Stimulated activated CD8-positive, alpha-beta memory T cell treated with anti-CD3 and anti-CD28 coated beads, Interleukin-7, amount 100 ng/mL, for 48 hours (primary cell): ENCODE measurements around the gene EVI5.

ENCODE experiments used
- DNase-seq, 2 donors: peaks; one replicate each; pipeline ENCODE4 v3.0.0-alpha.2; 2020; ENCODE audit warnings: low read depth in 1 of 2; ENCODE audit errors: extremely low read depth in 1 of 2

EVI5 gene

DNA sequence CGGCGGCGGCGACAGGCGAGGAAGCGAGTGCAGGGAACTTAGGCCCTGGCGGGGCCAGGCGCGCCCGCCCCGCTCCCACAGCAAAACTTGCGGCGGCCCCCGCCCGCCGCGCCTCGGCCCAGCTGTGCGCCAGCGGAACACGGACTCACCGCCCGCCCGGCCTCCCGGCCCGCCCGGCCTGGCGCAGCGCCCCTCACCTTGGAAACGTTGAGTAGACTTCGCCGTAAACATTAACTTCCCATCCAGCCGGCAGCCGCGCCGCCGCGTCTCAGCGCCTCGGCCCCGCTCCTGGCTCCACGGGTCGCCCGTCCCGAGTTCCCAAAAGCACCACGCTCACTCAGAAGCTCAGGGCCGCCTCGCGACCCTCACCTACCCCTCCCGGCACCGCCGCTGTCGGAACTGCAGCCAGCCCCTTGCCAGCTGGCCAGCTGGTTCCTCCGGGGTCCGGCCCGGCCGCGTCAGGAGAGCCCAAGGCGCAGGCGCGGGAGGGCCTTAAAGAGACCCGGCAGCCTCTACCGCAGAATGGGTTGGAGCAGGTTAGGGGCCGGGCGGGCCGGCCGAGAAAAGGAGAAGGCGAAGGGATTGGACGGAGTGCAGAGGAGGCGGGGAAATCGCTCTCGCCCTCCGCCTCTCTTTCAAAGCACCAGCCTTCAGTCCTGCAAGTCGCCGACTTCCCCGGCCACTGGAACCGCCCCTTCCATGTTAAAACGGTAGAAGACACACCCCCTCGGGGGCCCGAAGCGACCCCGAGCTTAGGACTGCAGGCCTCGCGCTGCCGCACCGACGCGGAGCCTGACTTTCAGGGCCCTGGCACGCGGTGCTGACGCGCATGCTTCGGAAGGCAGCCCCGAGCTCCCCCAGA lies at the start of gene EVI5:
TSS of gene EVI5 (minus strand) at position 470 of the 862 bp plus-strand sequence. CDS start 48,562 bp downstream, outside the sequence.
- DNase-seq, result peak; percentile 29 to 61

DNA sequence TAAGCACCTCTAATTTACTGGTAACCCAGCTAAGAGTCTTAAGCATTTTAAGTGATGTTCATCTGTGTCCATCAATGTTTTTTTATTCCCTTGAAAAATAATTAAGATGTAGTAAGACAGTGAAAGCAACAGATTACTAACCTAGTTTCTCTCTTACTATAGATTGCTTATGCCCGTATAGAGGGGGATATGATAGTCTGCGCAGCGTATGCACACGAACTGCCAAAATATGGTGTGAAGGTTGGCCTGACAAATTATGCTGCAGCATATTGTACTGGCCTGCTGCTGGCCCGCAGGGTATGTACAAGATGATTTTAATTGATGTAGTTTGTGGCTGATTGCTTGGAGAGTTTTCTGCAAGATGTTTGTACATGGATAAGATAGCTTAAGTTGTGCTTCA lies 49.7 kb upstream of the EVI5 start:
- DNase-seq, result no peak

DNA sequence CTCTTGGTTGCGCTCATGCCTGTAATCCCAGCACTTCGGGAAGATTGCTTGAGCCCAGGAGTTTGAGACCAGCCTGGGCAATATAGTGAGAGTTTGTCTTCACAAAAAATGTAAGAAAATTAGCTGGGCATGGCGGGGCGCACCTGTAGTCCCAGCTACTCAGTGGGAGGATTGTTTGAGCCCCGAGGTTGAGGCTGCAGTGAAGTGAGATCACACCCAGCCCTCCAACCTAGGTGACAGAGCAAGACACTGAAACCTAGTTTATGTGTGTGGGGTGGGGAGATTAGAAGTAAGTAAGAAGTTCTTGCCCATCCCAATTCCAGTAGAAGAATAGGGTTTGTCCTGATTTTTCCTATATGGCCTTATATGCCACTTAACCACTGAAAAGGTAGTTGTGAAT lies 48.9 kb upstream of the EVI5 start:
- no peak for DNase-seq

DNA sequence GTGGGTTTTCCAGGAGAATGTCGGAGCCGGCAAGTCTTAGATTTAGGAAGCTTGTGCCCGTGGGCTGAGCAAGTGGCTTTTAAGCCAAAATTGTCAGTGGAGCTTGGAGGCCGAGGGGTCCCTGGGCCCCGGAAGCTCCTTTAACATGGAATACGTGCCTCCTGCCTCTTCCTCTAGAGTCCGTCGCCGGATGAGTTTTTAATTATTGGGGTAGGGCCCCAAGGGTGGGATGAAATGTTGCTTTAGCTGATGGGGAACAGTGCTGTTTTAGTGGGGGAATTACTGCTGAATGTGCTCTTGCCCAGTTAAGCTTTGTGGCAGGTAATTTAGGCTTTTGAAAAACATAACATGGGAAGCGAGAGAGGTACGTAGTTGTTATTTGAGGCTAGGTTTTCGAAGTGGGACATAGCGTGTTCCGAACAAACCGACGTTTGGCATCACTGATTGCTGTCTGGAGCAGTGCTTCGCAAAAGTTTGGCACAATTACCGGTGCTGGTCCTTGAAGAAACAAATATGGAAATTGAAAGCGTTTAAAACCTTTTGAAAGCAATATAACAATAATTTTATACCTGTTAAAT lies 47.7 kb upstream of the EVI5 start:
- DNase-seq, result peak in 1 of 2 donors; percentile 3

DNA sequence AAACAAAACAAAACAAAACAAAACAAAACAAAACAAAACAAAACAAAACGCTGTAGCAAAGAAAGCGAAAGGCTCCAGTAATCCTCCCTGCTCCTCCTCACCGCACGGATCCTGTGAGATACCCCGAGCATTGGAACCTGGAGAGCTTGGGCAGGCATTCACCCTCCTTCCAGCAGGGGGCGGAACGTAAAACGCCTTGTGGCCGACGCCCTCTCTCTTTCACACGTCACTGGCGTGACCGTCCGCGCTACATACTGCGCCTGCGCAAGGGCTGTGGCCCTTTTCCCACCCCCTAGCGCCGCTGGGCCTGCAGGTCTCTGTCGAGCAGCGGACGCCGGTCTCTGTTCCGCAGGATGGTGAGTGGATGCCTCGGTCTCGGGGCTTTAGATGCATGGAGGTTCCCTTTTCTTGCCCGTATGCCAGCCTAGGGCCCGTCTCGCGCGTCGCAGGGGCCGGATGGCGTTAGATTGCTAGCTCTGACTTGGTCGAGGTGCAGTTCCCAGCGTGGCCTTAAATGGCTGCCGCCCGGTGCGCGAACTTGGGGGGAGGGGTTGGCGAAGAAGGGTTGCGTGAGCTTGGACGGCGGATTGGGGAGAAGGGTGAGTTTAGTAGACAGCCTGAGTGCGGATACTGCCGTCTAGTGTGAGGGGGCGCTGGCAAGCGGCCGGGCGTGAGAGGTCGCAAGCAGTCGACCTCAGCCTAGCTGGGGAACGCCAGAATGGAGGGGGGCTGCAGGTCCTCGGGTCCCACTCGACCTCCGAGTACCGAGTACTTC lies 47.0 kb upstream of the EVI5 start, which contains the start of gene RPL5:
TSS of gene RPL5 (plus strand) at position 279 of the 775 bp plus-strand sequence. CDS start at position 354, 75 bp downstream.
- DNase-seq, result peak; percentile 93 to 95

DNA sequence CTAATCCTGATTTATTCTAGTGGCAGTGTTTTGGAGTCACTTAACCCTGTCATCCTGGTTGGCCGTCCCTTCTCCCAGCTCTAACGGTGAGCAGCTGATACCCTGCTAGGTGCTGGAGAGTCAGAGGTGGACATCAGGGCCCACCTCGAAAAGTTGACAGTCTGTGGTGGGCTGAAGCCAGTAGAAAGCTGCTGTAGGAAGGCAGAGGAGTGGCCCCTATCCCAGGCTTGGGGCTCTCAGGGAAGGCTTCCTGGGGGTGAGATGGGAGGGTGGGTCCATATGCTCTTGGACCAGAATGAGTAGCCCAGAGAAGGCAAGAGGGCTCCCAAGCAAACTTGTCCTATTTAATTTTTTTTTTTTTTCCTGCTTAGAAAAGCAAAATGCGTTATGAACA lies 46.5 kb upstream of the EVI5 start:
- DNase-seq, result no peak

DNA sequence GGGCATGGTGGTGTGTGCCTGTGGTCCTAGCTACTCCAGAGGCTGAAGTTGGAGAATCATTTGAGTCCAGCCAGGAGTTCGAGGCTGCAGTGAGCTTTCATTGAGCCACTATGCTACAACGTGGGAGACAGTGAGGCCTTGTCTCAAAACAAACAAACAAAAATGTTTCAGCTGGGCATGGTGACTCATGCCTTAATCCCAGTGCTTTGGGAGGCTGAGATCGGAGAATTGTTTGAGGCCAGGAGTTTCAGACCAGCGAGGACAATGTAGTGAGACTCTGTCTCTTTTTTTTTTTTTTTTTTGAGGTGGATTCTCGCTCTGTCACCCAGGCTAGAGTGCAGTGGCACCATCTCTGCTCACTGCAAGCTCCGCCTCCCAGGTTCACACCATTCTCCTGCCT lies 41.9 kb upstream of the EVI5 start:
- no peak for DNase-seq

DNA sequence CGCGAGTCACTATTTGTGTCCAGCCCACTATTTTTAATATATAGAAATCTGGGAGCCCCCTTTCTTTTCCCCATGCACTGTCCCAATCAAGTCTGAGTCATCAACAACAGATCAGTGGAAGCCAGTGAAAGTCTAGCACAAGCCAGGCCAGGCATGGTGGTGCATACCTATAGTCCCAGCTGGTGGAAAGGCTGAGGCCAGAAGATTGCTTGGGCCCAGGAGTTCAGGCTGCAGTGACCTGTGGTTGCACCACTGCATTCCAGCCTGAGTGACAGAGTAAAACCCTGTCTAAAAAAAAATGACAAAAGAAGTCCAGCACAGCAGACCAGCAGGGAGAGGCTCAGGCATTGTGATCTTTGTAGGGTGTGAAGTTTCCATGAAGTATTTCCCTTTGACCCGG lies 38.0 kb upstream of the EVI5 start:
- DNase-seq, result no peak

DNA sequence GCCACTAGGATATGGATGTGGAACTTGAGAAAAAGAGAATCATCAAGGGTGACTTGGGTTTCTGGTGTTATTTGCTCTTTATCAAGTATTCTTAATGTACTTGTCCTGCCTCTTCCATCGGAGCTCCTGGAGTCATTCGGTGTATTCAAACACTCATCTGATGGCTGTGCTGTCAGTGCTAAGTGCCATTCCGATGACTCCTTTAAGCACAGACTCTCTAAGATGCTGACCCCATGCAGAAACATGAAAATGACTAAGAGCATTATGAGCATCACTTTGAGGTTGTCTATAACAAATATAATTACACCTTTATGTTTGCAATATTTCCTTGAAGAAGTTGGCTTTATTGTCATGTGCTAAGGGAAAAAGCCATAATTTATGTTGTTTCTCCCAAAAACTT lies 35.6 kb upstream of the EVI5 start:
- no peak for DNase-seq

DNA sequence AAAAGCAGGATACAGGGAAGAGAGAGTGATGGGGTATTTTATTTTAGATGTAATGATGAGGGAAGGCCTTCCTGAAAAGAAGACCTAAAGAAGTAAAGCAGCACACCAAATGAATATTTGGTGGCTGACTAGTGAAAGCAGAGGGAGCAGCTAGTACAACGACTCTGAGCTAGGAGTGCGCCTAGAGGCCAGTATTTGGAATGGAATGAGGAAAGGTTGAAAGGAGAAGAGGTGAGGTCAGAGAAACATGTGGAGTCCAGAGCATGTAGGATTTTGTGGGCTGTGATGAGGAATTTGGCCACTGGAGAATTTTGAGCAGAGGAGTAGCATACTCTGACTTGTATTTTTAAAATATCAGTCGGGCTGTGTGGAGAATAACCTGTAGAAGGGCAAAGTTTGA lies 35.1 kb upstream of the EVI5 start:
- DNase-seq, result no peak

DNA sequence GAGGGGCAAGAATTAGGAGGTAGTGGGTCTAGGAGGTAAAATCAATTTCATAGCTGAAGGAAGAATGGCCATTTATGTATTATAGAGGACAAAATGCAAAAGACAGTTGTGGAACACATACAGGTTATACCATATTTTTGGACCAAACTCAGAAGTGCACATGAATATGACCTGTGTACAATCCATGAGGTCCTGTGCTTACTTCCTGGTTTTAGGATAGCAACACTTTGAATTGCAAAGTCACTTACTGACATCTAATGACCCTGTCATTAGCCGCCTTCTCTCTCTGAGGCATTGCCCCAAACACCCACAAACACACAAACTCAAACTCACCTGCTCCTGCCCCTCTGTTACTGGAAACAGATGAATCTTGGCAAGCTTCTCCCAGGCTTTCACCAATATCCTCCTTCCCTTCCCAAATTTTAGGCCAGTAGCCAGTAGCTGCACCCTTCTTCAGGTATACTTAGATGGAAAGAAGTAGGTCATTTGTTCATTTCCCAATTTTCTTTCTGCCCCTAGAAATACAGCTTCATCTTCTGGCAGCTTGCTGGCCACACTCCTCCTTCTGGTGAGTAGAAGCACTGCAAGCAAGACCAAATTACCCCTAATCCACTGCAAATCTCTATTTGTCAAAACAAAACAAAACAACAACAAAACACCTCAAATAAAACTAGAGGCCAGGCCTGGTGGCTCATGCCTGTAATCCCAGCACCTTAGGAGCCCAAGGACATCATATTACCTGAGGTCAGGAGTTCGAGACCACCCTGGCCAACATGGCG lies 33.3 kb upstream of the EVI5 start:
- no peak for DNase-seq

DNA sequence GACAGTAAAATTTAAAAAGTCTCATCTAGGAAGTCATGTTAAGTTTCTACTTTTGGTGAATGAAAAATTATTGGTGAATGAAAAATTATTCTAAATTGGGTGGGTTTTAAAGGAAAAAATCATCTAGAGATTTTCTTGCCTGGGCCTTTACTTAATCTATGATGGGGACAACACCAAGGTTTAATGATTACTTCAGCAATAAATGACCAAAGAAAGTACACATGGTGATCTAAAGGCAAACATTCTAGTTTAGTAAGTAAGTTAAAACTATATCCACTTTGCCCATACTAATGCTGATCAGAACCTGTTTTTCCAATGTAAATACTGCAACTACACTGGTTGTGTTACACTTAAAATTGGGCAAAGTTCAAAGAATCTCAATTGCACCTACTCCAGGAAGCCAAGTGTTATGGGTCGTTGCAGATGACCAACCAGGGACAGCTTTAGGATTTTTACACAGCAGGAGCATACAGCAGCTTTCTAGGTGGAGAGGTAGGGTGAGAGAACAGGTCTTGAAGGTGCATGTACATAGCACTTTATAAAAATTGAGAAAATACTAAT lies 32.3 kb upstream of the EVI5 start:
- no peak for DNase-seq

DNA sequence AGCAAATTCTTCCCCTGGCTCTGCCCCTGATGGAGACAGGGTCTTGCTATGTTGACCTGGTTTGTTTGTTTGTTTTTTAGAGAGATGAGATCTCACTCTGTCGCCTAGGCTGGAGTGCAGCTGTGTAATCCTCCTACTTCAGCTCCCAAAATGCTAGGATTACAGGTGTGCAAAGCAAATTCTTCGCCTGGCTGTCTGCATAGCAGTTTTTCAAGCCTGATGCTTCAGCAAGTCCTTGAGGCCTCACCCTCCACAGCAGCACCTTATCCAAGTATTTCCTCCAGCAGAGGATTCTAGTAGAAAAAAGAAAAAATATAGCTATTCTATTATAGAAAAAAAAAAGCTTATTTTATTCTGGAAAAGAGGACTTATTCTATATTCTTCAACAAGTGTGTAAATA lies 31.8 kb upstream of the EVI5 start:
- no peak for DNase-seq

DNA sequence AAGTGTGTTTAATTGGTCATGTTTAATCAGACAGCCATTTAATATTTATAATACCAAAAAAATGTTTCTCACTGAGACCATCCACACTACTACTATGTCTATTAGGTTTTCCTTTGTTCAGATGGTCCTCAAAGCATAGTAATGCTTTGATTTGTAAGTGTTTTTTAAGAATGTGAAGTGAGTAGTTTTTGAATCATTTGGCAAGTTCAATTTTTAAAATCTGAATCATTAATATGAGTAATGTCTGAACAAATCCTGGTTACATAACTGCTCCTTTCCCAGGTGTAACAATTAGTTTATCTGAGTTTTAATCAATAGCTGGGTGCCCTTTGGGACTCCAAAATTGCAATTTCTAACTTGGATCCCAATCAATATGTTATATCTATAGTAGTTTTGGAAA lies 23.5 kb upstream of the EVI5 start:
- no peak for DNase-seq

DNA sequence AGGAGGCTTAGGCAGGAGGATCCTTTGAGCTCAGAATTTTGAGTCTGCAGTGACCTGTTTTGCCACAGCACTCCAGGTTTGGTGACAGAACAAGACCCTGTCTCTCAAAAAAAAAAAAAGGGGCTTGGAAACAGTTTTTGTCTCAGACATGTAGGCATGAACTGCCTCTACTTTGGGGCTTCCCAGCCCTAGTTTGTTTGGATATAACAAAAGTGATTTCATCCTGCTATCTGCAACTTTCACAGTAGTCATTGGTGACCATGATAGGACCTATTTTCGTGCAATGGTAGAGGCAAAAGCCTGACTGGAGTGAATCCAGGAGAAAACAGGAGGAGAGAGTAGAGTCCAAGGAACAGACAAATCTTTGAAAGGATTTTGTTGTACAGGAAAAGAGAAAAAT lies 20.3 kb upstream of the EVI5 start:
- DNase-seq, result no peak

DNA sequence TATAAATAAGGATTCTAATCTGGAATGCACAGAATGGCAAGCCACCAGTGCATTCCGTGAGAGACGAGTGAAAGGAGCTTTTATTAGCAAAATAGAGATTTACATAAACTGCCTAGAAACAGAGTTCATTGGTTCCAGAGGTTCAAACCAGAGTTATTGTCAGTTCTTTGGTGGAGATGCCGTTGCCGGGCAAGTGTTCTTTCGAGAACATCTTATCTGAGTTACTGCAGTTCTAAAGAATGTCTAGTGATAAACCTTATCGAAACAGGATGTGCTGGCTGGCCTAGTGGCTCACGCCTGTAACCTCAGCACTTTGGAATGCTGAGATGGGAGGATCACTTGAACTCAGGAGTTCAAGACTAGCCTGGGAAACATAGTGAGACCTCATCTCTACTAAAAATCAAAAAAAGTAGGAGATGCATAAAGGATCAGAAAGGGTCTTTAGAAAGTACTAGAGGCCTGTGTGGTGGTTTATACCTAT lies 19.9 kb upstream of the EVI5 start:
- DNase-seq, result no peak

DNA sequence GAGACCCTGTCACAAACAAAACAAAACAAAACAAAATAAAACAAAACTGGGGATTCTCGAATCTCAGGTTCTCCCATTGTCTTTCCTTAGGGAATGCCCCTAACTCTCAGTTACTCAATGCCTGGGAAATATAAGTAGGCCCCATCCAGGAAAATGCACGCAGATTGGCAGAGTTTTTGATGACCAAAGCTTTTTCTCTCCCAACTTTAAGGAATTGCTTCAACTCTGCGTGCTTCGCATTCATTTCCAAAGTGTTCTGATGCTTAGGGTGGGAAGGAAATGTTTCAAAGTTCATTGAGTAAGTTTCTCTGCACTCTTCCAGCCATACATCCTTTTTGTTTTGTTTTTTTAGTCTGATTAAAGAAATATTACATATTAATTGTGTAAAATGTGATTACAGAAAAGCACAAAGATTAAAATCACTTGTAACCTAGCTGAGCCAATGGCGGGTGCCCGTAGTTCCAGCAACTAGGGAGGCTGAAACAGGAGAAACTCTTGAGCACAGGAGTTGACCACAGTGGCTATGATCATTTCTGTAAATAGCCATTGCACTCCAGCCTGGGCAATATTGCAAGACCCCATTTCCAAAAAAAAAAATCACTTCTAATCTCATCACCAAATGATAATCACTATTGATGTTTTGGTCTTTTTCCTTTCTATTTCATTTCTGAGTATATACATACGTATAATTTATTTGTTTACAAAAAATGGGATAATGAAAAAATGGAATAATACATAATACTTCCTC lies 18.4 kb upstream of the EVI5 start:
- DNase-seq, result no peak

DNA sequence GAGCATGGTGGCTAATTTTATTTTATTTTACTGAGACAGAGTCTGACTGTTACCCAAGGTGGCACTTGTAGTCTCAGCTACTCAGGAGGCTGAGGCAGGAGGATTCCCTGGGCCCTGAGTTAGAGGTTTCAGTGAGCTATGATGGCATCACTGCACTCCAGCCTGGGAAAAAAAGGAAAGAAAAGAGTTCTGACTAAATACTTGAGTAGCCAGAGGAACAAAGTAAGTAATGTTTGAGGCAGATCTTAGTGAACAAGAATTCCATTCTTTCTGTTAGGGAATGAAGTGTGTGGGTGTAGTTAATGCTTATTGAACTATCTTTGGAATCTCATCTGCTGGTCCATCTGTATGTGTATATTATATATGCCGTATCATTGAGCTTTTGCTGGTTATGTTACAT lies 13.1 kb upstream of the EVI5 start:
- no peak for DNase-seq

DNA sequence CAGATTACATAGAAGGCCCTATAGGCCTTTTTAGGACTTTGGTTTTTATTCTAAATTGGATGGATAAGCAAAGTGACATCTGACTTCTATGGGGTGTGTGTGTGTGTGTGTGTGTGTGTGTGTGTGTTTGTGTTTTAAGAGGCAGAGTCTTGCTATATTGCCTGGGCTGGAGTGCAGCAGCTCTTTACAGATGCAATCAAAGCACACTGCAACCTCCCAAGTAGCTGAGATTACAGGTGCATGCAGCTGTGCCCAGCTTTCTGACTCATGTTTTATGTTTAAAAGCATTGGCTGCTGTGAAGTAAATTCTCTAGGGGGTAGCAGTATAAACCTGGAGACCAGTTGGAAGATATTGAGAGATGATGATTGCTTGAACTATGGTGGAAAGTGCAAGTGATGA lies 12.4 kb upstream of the EVI5 start:
- DNase-seq, result no peak

DNA sequence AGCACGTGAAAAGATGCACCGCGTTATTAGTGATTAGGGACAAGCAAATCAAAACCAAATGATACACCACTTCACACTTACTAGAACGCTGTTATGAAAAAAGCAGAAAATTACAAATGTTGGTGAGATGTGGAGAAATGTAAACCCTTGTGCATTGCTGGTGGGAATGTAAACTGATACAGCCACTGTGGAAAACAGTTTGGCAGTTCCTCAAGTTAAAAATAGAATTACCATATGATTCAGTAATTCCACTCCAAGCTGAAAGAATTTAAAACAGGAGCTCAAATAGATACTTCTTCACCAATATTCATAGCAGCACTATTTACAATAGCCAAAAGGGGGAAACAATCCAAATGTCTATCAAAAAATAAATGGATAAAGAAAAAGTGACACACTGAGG lies 10.3 kb upstream of the EVI5 start:
- DNase-seq, result no peak
